BLaER1 treated with 17β-estradiol and CSF1 and Interleukin-3, amounts not matched to agents 10 nM and 100 nM (cell line): ENCODE data around the gene SCARF1.
"Not testable (repeated sequence)": the region's sequence is repeated elsewhere in the genome, so short reads cannot be mapped to it uniquely, and the experiment has no call there.

Experiments used
- H3K27ac ChIP-seq, 11 experiments: shearing (Covaris generic); formaldehyde crosslinking; 2 replicates each; pipeline ENCODE4 v1.8.1; 2022
- H3K27me3 ChIP-seq, 11 experiments: shearing (Covaris generic); formaldehyde crosslinking; 2 replicates each; pipeline ENCODE4 v1.8.1; 2022
- H3K36me3 ChIP-seq, 11 experiments: shearing (Covaris generic); formaldehyde crosslinking; 2 replicates each; pipeline ENCODE4 v1.8.1; 2022
- H3K4me1 ChIP-seq, 10 experiments: shearing (Covaris generic); formaldehyde crosslinking; 2 replicates each; pipeline ENCODE4 v1.8.1; 2022
- H3K4me2 ChIP-seq, 11 experiments: shearing (Covaris generic); formaldehyde crosslinking; 2 replicates each; pipeline ENCODE4 v1.8.1; 2022
- H3K4me3 ChIP-seq, 10 experiments: shearing (Covaris generic); formaldehyde crosslinking; 2 replicates each; pipeline ENCODE4 v1.8.1; 2022
- H3K9ac ChIP-seq, 11 experiments: shearing (Covaris generic); formaldehyde crosslinking; 2 replicates each; pipeline ENCODE4 v1.8.1; 2022
- H3K9me3 ChIP-seq, 11 experiments: shearing (Covaris generic); formaldehyde crosslinking; replicated peaks in 1 of 11; 2 replicates each; pipeline ENCODE4 v1.8.1; 2022
- H4K20me1 ChIP-seq, 11 experiments: shearing (Covaris generic); formaldehyde crosslinking; 2 replicates each; pipeline ENCODE4 v1.8.1; 2022
- Cebpa-rat ChIP-seq, 11 experiments: shearing (Covaris generic); IDR thresholded peaks; 2 replicates each; pipeline ENCODE4 v1.8.1; 2022

SCARF1 gene

GRCh38 chr17:1645207-1646171 is at the start of gene SCARF1:
Gene SCARF1, minus strand, starts transcription at chr17:1645732. Its CDS starts 35 bp downstream, at chr17:1645697.
- H3K4me2 ChIP-seq: peak within 1 kb of the TSS; percentile 92 to 100 (median 99)
- H3K4me3 ChIP-seq: peak within 1 kb of the TSS; percentile 69 to 92 (median 84)
- TF ChIP-seq Cebpa-rat (IDR thresholded peaks at IDR 0.05): no peak
- peaks cover 53 to 72% (median 64%) of the 10 kb centered on the region in 10 experiments for H3K4me1 ChIP-seq
- H3K27ac ChIP-seq: peak within 1 kb of the TSS; percentile 62 to 91 (median 83)
- no peaks in the 10 kb centered on the region for H3K9me3 ChIP-seq
- H4K20me1 ChIP-seq: peaks cover 11 to 34% (median 25%) of the 10 kb centered on the region in 11 experiments; a peak in 20 of 22 replicates
- H3K27me3 ChIP-seq: no peaks in the 10 kb centered on the region
- peak within 1 kb of the TSS; percentile 82 to 90 (median 87) for H3K9ac ChIP-seq
- H3K36me3 ChIP-seq: peaks cover 6 to 33% (median 22%) of the 10 kb centered on the region in 11 experiments

GRCh38 chr17:1693339-1693738 is 47.8 kb upstream of the SCARF1 start:
- Histone ChIP-seq H3K9ac (no peak overlapping the region), H3K4me1 (no peaks in the 10 kb centered on the region), H3K27me3 (no peaks in the 10 kb centered on the region), H4K20me1 (no peaks in the 10 kb centered on the region), H3K36me3 (no peaks in the 10 kb centered on the region), H3K27ac (no peak overlapping the region), H3K4me2 (no peak overlapping the region), H3K4me3 (no peak overlapping the region), H3K9me3 (peaks cover 0 to 17% (median 6%) of the 10 kb centered on the region in 11 experiments; a peak in 11 of 22 replicates)
- TF ChIP-seq Cebpa-rat (IDR thresholded peaks at IDR 0.05): no peak

- H3K4me3 ChIP-seq: no peak overlapping the region
- peaks cover 0 to 2% (median under 1%) of the 10 kb centered on the region in 10 experiments; a peak in 9 of 20 replicates for H3K4me1 ChIP-seq
- no peak overlapping the region for H3K4me2 ChIP-seq
- no peak overlapping the region for H3K27ac ChIP-seq
- no peak overlapping the region for H3K9ac ChIP-seq
- H3K9me3 ChIP-seq: peaks cover 0 to 17% (median 6%) of the 10 kb centered on the region in 11 experiments; a peak in 11 of 22 replicates
- TF ChIP-seq Cebpa-rat (IDR thresholded peaks at IDR 0.05): no peak
- no peaks in the 10 kb centered on the region for H3K27me3 ChIP-seq
- H4K20me1 ChIP-seq: no peaks in the 10 kb centered on the region
- no peaks in the 10 kb centered on the region for H3K36me3 ChIP-seq
These were observed 45.2 kb upstream of the SCARF1 start for GRCh38 chr17:1690544-1691221.

GRCh38 chr17:1688405-1688804 is 42.9 kb upstream of the SCARF1 start:
- not testable (repeated sequence) for H3K4me2 ChIP-seq, H3K4me3 ChIP-seq, H3K27me3 ChIP-seq, H3K36me3 ChIP-seq, H4K20me1 ChIP-seq, H3K9ac ChIP-seq, H3K27ac ChIP-seq
- peaks cover 0 to 17% (median 6%) of the 10 kb centered on the region in 11 experiments; a peak in 11 of 22 replicates for H3K9me3 ChIP-seq
- peaks cover 11 to 15% (median 12%) of the 10 kb centered on the region in 10 experiments for H3K4me1 ChIP-seq

- Histone ChIP-seq H3K4me2 (no peak overlapping the region; a peak in 1 of 22 replicates), H3K27ac (no peak overlapping the region), H3K27me3 (no peaks in the 10 kb centered on the region), H3K36me3 (peaks cover 23 to 27% (median 25%) of the 10 kb centered on the region in 11 experiments), H3K4me1 (peaks cover 16 to 28% (median 25%) of the 10 kb centered on the region in 10 experiments), H4K20me1 (peaks cover 22 to 33% (median 30%) of the 10 kb centered on the region in 11 experiments; a peak in 20 of 22 replicates), H3K9me3 (peaks cover 0 to 6% (median 0%) of the 10 kb centered on the region in 11 experiments; a peak in 4 of 22 replicates), H3K9ac (no peak overlapping the region), H3K4me3 (no peak overlapping the region)
- no peak for TF ChIP-seq Cebpa-rat (IDR thresholded peaks at IDR 0.05)
These were observed 40.6 kb upstream of the SCARF1 start for GRCh38 chr17:1686086-1686485.

GRCh38 chr17:1684378-1685189 is 39.1 kb upstream of the SCARF1 start, which contains the start of gene PRPF8:
Gene PRPF8, minus strand, starts transcription at chr17:1684867. Its CDS starts 296 bp downstream, at chr17:1684571.
- Histone ChIP-seq H3K4me1 (peaks cover 16 to 28% (median 25%) of the 10 kb centered on the region in 10 experiments), H3K9me3 (no peaks in the 10 kb centered on the region; a peak in 1 of 22 replicates), H3K36me3 (peaks cover 38 to 42% (median 40%) of the 10 kb centered on the region in 11 experiments), H3K9ac (peak within 1 kb of the TSS; percentile 86 to 98 (median 96)), H3K4me2 (peak within 1 kb of the TSS; percentile 82 to 97 (median 93)), H4K20me1 (peaks cover 37 to 48% (median 45%) of the 10 kb centered on the region in 11 experiments), H3K27ac (peak within 1 kb of the TSS; percentile 83 to 98 (median 95)), H3K4me3 (peak within 1 kb of the TSS; percentile 81 to 98 (median 92)), H3K27me3 (no peaks in the 10 kb centered on the region)
- TF ChIP-seq Cebpa-rat (IDR thresholded peaks at IDR 0.05): no peak

- Histone ChIP-seq H3K27ac (peak overlapping the region in 10 of 11 experiments; percentile 83 to 98 (median 96); a peak in 18 of 22 replicates), H3K9me3 (no peaks in the 10 kb centered on the region), H3K4me1 (peaks cover 16 to 28% (median 25%) of the 10 kb centered on the region in 10 experiments), H3K27me3 (no peaks in the 10 kb centered on the region), H3K9ac (peak overlapping the region; percentile 86 to 98 (median 96)), H3K36me3 (peaks cover 49 to 54% (median 52%) of the 10 kb centered on the region in 11 experiments), H3K4me3 (peak overlapping the region; percentile 81 to 98 (median 92)), H4K20me1 (peaks cover 49 to 59% (median 56%) of the 10 kb centered on the region in 11 experiments), H3K4me2 (peak overlapping the region; percentile 75 to 97 (median 93))
- no peak for TF ChIP-seq Cebpa-rat (IDR thresholded peaks at IDR 0.05)
These were observed 37.9 kb upstream of the SCARF1 start for GRCh38 chr17:1683459-1683858.

- Histone ChIP-seq H3K4me1 (no peaks in the 10 kb centered on the region), H3K9me3 (no peaks in the 10 kb centered on the region), H3K27me3 (no peaks in the 10 kb centered on the region), H4K20me1 (peaks cover 66 to 100% (median 98%) of the 10 kb centered on the region in 11 experiments), H3K36me3 (peaks cover 99 to 100% (median 100%) of the 10 kb centered on the region in 11 experiments), H3K4me3 (no peak overlapping the region), H3K4me2 (no peak overlapping the region), H3K9ac (no peak overlapping the region), H3K27ac (no peak overlapping the region)
- no peak for TF ChIP-seq Cebpa-rat (IDR thresholded peaks at IDR 0.05)
These were observed 30.9 kb upstream of the SCARF1 start for GRCh38 chr17:1676401-1676800.
